PC-3 (cell line): Measurements from ENCODE around the gene GBX2.

Source experiments
- CTCF ChIP-seq: fragments of 300-600 bp; sonication (generic); conservative IDR thresholded peaks from 2 replicates; pipeline ENCODE4 v1.5.1; 2017; ENCODE audit warnings: antibody characterized with exemption, low read depth, mild to moderate bottlenecking, low read length
- EZH2 ChIP-seq: fragments of 300-600 bp; sonication (generic); IDR thresholded peaks from one replicate; pipeline ENCODE4 v1.6.1; 2017; ENCODE audit warnings: antibody characterized with exemption, mild to moderate bottlenecking, low read length; ENCODE audit not compliant: unreplicated experiment
- EZH2phosphoT487 ChIP-seq: fragments of 300-600 bp; sonication (generic); IDR thresholded peaks from 2 replicates; pipeline ENCODE4 v1.6.1; 2018; ENCODE audit warnings: mild to moderate bottlenecking, antibody characterized with exemption, low read length, borderline replicate concordance

DNA sequence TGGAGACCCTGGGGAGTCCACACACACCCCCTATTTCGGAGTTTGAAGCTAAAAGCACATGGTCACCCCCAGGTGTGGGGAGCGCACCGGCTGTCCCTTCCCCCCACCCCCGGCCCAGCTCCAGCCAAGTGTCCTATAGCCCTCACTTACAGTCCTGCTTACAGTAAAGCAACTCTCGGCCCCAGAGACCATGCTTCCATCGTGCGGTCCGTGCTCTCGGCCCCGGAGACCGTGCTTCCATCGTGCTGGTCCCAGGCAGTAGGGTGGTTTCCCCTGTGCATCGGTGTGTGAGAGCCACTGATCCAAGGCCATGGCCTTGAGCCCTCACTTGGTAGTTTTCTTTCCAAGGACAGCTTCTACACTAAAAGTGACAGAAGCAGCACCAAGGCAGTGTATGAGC is 48.7 kb downstream of the GBX2 start:
- TF ChIP-seq EZH2phosphoT487 = no peak
- TF ChIP-seq CTCF = no peak
- TF ChIP-seq EZH2 = no peak
